Spleen (tissue), 11 donors: Measurements from ENCODE around the gene TAF15. TPM values are rescaled to one million over a fixed set of nuclear protein-coding genes. Genes with fewer than 3 reads are reported as not detected.

Experiments
- DNase-seq: peaks from one replicate; pipeline ENCODE4 v3.0.0-alpha.2; 2020
- H3K27ac ChIP-seq, 8 donors: fragments of 200-600 bp; sonication (generic) in 7 of 8; 1 replicate in 4 of 8; 2 replicates in 4 of 8; pipeline versions ENCODE4 v1.5.0 to v1.8.0; 2016 to 2021; ENCODE audit warnings: inconsistent platforms in 4 of 8, mild to moderate bottlenecking in 4 of 8, moderate library complexity in 1 of 8
- H3K27me3 ChIP-seq, 7 donors: fragments of 200-600 bp; sonication (generic) in 6 of 7; replicated peaks in 1 of 7; 1 replicate in 4 of 7; 2 replicates in 3 of 7; pipeline versions ENCODE4 v1.5.0 to v1.8.0; 2016 to 2021; ENCODE audit warnings: inconsistent platforms in 3 of 7, mild to moderate bottlenecking in 1 of 7
- H3K36me3 ChIP-seq, 6 donors: fragments of 200-600 bp; sonication (generic) in 5 of 6; 1 replicate in 4 of 6; 2 replicates in 2 of 6; pipeline versions ENCODE4 v1.5.0 to v1.8.0; 2016 to 2021; ENCODE audit warnings: inconsistent platforms in 2 of 6
- H3K4me1 ChIP-seq, 6 donors: fragments of 200-600 bp; sonication (generic) in 5 of 6; 1 replicate in 3 of 6; 2 replicates in 3 of 6; pipeline versions ENCODE4 v1.5.0 to v1.8.0; 2016 to 2021; ENCODE audit warnings: inconsistent platforms in 3 of 6
- H3K4me3 ChIP-seq, 8 donors: fragments of 200-600 bp; sonication (generic) in 7 of 8; 1 replicate in 4 of 8; 2 replicates in 4 of 8; pipeline versions ENCODE4 v1.5.0 to v1.8.0; 2016 to 2021; ENCODE audit warnings: inconsistent platforms in 4 of 8, mild to moderate bottlenecking in 4 of 8, moderate library complexity in 2 of 8
- H3K9me3 ChIP-seq, 8 donors: fragments of 200-600 bp; sonication (generic) in 7 of 8; 1 replicate in 4 of 8; 2 replicates in 4 of 8; pipeline versions ENCODE4 v1.5.0 to v1.8.0; 2016 to 2021; ENCODE audit warnings: inconsistent platforms in 4 of 8
- POLR2A ChIP-seq, 3 donors: fragments of 450-650 bp; IDR thresholded peaks; one replicate each; pipeline ENCODE4 v1.5.1; 2017; ENCODE audit warnings: antibody characterized with exemption in 3 of 3, mild to moderate bottlenecking in 1 of 3
- POLR2AphosphoS5 ChIP-seq, 3 donors: sonication (generic); formaldehyde crosslinking; IDR thresholded peaks; one replicate each; pipeline ENCODE4 v1.5.1; 2017; ENCODE audit warnings: antibody characterized with exemption in 3 of 3
- WGBS, 5 donors: extraction: QIAGEN DNeasy Blood & Tissue Kit in 3 of 5; methylation state at CpG; one replicate each; pipeline versions ENCODE4 v1.1.5 to v1.1.7; 2013 to 2018; 5-methylcytosine and 5-hydroxymethylcytosine counted together
- intact Hi-C: fragments of 100-400 bp; cut with DNase I; formaldehyde crosslinking; loops from one replicate; pipeline ENCODE4 v1.15.0; 2023; ENCODE audit warnings: low total_unique reads
- polyA plus RNA-seq, 3 donors: library from polyadenylated mRNA; stranded (reverse); fragments of 200-250 nt; gene quantifications; one replicate each; pipeline ENCODE4 v1.2.1, GENCODE V29; 2013
- small RNA-seq, 4 donors: library from RNA; depleted of rRNA; stranded (forward); fragments of <200 nt; gene quantifications; one replicate each; pipeline ENCODE3, GENCODE V24; 2016
- total RNA-seq, 7 donors: library from RNA; depleted of rRNA in 3 of 7; stranded (reverse); fragments of >200 nt in 3 of 7; fragmentation: NEBNext Ultra II Directional in 4 of 7; extraction: Animal tissue kit (Norgen Biotek cat#: 25700) in 4 of 7; gene quantifications; one replicate each; pipeline versions ENCODE4 v1.1.0 to v1.2.1, GENCODE V29; 2016 to 2021
- TF ChIP-seq, protein P1 (sequence below), 11 experiments: fragments of 200-600 bp in 7 of 11; fragments of 450-650 bp in 4 of 11; sonication (generic) in 4 of 11; IDR thresholded peaks in 8 of 11; conservative IDR thresholded peaks in 3 of 11; 1 replicate in 7 of 11; 2 replicates in 4 of 11; pipeline versions ENCODE4 v1.4.0 to v1.8.0; 2016 to 2021; ENCODE audit warnings: antibody characterized with exemption in 11 of 11, inconsistent platforms in 4 of 11, mild to moderate bottlenecking in 1 of 11
- donor health status: healthy with polysubstance abuse.
- donor health status: DM: no; HTN: no; CAD: no; lungs with moderate emphysema.
- donor health status: DM: no; HTN: no; CAD: no.
- donor health status: Bipolar disorder and iron deficiency.
- donor health status: healthy.
- donor health status: DM: no; HTN: no; CAD: no.
- donor health status: DM: yes; HTN: yes; CAD: no.

Gene TAF15
- total and polyA plus RNA-seq, 10 donors, result 55.9 to 184 (median 108) TPM

DNA sequence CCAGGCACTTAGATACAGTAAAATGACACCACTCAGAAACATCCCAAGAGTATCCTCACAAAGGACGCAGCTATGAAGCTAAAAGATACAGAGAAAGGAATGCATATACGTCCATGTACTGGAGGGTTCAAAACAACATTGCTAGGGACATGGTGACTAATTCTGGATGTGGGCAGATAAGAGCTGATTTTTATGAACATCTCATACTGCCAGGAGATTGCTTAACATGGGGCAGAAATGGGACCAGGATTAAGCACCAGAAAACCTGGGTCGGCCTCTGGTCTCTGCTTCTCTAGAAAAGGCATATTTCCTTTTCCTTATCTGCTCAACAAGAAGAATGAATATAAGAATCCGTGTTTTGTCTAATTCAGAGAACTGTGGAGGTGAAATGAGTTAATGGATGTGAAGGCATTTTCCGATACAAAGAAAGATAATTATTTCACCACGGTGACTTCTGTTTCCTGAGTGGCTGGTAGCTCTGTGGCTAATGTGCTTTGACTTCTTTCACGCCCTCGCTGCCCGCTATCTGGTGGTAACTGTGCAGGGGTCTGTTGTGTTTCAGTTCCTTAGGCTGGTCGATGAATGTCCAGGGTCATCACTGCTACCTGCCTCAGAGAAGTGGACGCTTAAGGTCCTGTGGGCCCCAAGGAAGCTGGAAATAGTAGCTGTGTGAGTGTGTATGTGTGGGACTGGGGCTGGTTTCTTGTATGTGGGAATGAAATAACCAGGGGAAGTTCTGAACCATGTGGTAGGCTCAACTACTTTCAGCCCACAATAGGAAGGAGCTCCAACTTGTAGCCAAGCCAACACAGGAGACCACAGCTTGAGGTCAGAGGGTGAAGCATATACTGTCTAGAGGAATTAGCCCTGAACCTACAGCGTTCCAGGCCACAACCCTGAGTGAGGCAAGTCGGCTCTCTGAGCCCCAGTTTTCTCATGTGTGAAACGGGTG, 86.6 kb downstream of the TAF15 start:
- Histone ChIP-seq H3K4me1 (peaks cover 0 to 84% (median 34%) of the 10 kb centered on the region in 6 donors), H3K4me3 (peak overlapping the region in 1 of 8 donors; percentile 17), H3K27ac (peak overlapping the region in 6 of 8 donors; percentile 22 to 78 (median 50)), H3K27me3 (peaks cover 0 to 7% (median 0%) of the 10 kb centered on the region in 7 donors), H3K36me3 (no peaks in the 10 kb centered on the region), H3K9me3 (no peaks in the 10 kb centered on the region)
- no peak for DNase-seq
- 37 to 55% (median 47%) methylated on average over 14 of the region's 14 CpGs for WGBS, 5 donors
- TF ChIP-seq POLR2A (IDR thresholded peaks at IDR 0.05), result no peak
- peak in 1 of 3 donors; percentile 45 for TF ChIP-seq POLR2AphosphoS5 (IDR thresholded peaks at IDR 0.05)
- TF ChIP-seq, protein P1, sequence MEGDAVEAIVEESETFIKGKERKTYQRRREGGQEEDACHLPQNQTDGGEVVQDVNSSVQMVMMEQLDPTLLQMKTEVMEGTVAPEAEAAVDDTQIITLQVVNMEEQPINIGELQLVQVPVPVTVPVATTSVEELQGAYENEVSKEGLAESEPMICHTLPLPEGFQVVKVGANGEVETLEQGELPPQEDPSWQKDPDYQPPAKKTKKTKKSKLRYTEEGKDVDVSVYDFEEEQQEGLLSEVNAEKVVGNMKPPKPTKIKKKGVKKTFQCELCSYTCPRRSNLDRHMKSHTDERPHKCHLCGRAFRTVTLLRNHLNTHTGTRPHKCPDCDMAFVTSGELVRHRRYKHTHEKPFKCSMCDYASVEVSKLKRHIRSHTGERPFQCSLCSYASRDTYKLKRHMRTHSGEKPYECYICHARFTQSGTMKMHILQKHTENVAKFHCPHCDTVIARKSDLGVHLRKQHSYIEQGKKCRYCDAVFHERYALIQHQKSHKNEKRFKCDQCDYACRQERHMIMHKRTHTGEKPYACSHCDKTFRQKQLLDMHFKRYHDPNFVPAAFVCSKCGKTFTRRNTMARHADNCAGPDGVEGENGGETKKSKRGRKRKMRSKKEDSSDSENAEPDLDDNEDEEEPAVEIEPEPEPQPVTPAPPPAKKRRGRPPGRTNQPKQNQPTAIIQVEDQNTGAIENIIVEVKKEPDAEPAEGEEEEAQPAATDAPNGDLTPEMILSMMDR (IDR thresholded peaks at IDR 0.05 in 8 of 11, conservative IDR thresholded peaks at IDR 0.05 in 3 of 11), result no peak
- intact Hi-C loops, result no loop called here

Small RNA genes lying within 50 kb of the gene (small RNA-seq; reads per million reads assigned to genes)
- 131 to 266 (median 181) reads per million in 4 donors for gene RF00100

Other genes starting within 250 kb of the TAF15 start
- 1 to 10 TPM in 3 of 7 donors, under 1 TPM in 4; 0.27 to 6.2 (median 0.74) TPM for gene SLFN14, start 248.7 kb upstream of the TAF15 start, total RNA-seq
- under 1 TPM in 2 of 3 donors, not detected in 1; 0.03 to 0.04 TPM for gene SLFN14, start 248.7 kb upstream of the TAF15 start, polyA plus RNA-seq
- gene PEX12, start 230.9 kb upstream of the TAF15 start, total RNA-seq, result 1 to 10 TPM; 4.0 to 7.8 (median 5.1) TPM
- gene PEX12, start 230.9 kb upstream of the TAF15 start, polyA plus RNA-seq, result 1 to 10 TPM; 2.7 to 3.9 (median 3.0) TPM
- 100 to 1,000 TPM in 4 of 7 donors, 10 to 100 TPM in 3; 75.8 to 144 (median 125) TPM for gene AP2B1, start 222.2 kb upstream of the TAF15 start, total RNA-seq
- 10 to 100 TPM; 16.7 to 33.6 (median 22.1) TPM for gene AP2B1, start 222.2 kb upstream of the TAF15 start, polyA plus RNA-seq
- gene RASL10B, start 77.8 kb upstream of the TAF15 start, total RNA-seq, result under 1 TPM in 6 of 7 donors, not detected in 1; 0.11 to 0.74 (median 0.25) TPM
- under 1 TPM; 0.09 to 0.50 (median 0.29) TPM for gene RASL10B, start 77.8 kb upstream of the TAF15 start, polyA plus RNA-seq
- gene GAS2L2, start 56.2 kb upstream of the TAF15 start, total RNA-seq, result not detected
- gene GAS2L2, start 56.2 kb upstream of the TAF15 start, polyA plus RNA-seq, result under 1 TPM; 0.02 to 0.03 (median 0.02) TPM
- not detected for gene C17orf50, start 48.6 kb upstream of the TAF15 start, total RNA-seq
- under 1 TPM in 2 of 3 donors, not detected in 1; 0.15 to 0.42 TPM for gene C17orf50, start 48.6 kb upstream of the TAF15 start, polyA plus RNA-seq
- 1 to 10 TPM; 1.5 to 5.9 (median 3.1) TPM for gene MMP28, start 13.8 kb upstream of the TAF15 start, total RNA-seq
- gene MMP28, start 13.8 kb upstream of the TAF15 start, polyA plus RNA-seq, result 1 to 10 TPM; 1.1 to 3.5 (median 1.7) TPM
- under 1 TPM; 0.28 to 0.92 (median 0.52) TPM for gene HEATR9, start 59.4 kb downstream of the TAF15 start, total RNA-seq
- gene HEATR9, start 59.4 kb downstream of the TAF15 start, polyA plus RNA-seq, result under 1 TPM; 0.05 to 0.32 (median 0.11) TPM
- 10 to 100 TPM; 53.8 to 93.2 (median 83.4) TPM for gene CCL5, start 70.9 kb downstream of the TAF15 start, total RNA-seq
- gene CCL5, start 70.9 kb downstream of the TAF15 start, polyA plus RNA-seq, result 10 to 100 TPM; 26.0 to 30.9 (median 29.7) TPM
- under 1 TPM in 2 of 7 donors, not detected in 5; 0.52 to 0.82 TPM for gene RDM1, start 121.3 kb downstream of the TAF15 start, total RNA-seq
- 1 to 10 TPM in 1 of 3 donors, under 1 TPM in 2; 0.48 to 2.3 (median 0.52) TPM for gene RDM1, start 121.3 kb downstream of the TAF15 start, polyA plus RNA-seq
- gene LYZL6, start 134.2 kb downstream of the TAF15 start, total RNA-seq, result not detected
- gene LYZL6, start 134.2 kb downstream of the TAF15 start, polyA plus RNA-seq, result not detected
- gene CCL16, start 172.0 kb downstream of the TAF15 start, total RNA-seq, result 1 to 10 TPM in 6 of 7 donors, under 1 TPM in 1; 0.32 to 8.4 (median 1.9) TPM
- 1 to 10 TPM in 1 of 3 donors, under 1 TPM in 2; 0.27 to 1.7 (median 0.37) TPM for gene CCL16, start 172.0 kb downstream of the TAF15 start, polyA plus RNA-seq
- gene CCL14, start 177.2 kb downstream of the TAF15 start, total RNA-seq, result 1,000 to 10,000 TPM in 1 of 7 donors, 100 to 1,000 TPM in 6; 279 to 1,219 (median 345) TPM
- 100 to 1,000 TPM in 2 of 3 donors, 10 to 100 TPM in 1; 72.3 to 262 (median 220) TPM for gene CCL14, start 177.2 kb downstream of the TAF15 start, polyA plus RNA-seq
- gene CCL15, start 192.1 kb downstream of the TAF15 start, total RNA-seq, result not detected
- under 1 TPM; 0.15 to 0.20 (median 0.19) TPM for gene CCL15, start 192.1 kb downstream of the TAF15 start, polyA plus RNA-seq
- gene CCL23, start 208.5 kb downstream of the TAF15 start, total RNA-seq, result 10 to 100 TPM in 4 of 7 donors, 1 to 10 TPM in 3; 7.5 to 40.6 (median 15.5) TPM
- 10 to 100 TPM in 1 of 3 donors, 1 to 10 TPM in 2; 1.6 to 12.7 (median 6.6) TPM for gene CCL23, start 208.5 kb downstream of the TAF15 start, polyA plus RNA-seq